Neural progenitor cell (in vitro differentiated cells): ENCODE data around the gene CRIM1.

ENCODE experiments used
- EZH2 ChIP-seq: fragments of 200-600 bp; sonication (generic); IDR thresholded peaks from 2 replicates; pipeline ENCODE4 v1.6.1; 2017; ENCODE audit warnings: antibody characterized with exemption, mild to moderate bottlenecking, moderate library complexity
- TF ChIP-seq, protein P1 (sequence below): fragments of 200-600 bp; sonication (generic); IDR thresholded peaks from 2 replicates; pipeline ENCODE4 v1.5.1; 2017; ENCODE audit warnings: antibody characterized with exemption, mild to moderate bottlenecking

- TF ChIP-seq, protein P1, sequence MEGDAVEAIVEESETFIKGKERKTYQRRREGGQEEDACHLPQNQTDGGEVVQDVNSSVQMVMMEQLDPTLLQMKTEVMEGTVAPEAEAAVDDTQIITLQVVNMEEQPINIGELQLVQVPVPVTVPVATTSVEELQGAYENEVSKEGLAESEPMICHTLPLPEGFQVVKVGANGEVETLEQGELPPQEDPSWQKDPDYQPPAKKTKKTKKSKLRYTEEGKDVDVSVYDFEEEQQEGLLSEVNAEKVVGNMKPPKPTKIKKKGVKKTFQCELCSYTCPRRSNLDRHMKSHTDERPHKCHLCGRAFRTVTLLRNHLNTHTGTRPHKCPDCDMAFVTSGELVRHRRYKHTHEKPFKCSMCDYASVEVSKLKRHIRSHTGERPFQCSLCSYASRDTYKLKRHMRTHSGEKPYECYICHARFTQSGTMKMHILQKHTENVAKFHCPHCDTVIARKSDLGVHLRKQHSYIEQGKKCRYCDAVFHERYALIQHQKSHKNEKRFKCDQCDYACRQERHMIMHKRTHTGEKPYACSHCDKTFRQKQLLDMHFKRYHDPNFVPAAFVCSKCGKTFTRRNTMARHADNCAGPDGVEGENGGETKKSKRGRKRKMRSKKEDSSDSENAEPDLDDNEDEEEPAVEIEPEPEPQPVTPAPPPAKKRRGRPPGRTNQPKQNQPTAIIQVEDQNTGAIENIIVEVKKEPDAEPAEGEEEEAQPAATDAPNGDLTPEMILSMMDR, result no peak
- no peak for TF ChIP-seq EZH2
Observed at GRCh38 chr2:36374585-36374984, 19.0 kb downstream of the CRIM1 start.
